ENCODE results near the gene PAX1. TPM values are rescaled to one million over a fixed set of nuclear protein-coding genes. Genes with fewer than 3 reads are reported as not detected.
A peak's percentile ranks its signal among the peaks of the same experiment; 100 is the strongest.

Gene PAX1
- total and polyA plus RNA-seq, 2 experiments from 2014 or later = 0.14 TPM; not detected in 1

DNA sequence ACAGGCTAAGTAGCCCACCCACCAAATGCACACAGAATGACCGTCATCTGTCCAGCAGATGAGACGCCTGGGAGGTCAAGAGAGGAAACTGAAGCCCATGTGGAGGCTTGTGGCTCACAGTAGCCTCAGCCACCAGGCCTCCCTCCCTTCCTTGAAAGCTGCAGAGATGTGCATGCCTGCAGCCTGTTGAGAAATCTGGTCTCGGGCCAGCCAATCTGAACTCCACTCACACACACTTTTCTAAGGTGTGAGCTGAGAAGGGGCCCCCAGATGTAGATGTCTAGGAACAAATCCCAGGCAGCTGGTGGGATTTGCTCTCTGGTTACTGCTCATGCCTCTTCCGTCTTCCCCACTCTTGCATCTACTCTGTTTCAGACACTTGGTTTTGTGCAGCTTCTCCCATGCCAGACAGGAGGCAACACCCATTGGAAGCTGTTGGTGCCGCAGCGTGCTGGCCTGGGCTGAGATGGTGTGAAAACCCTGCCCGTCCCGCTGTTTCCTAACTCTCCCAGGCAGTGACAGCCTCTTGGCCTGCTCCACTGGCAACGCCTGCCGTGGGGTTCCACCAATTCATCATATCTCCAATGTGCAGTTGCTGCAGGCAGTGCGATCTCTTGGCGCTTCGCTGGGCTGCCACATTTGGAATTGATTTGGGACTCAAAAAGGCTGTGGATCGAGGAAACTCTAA is 24.1 kb upstream of the PAX1 start:
- peaks cover 2% of the 10 kb centered on the region for H3K27me3 Mint-ChIP-seq (ENCODE audit: insufficient read depth, low read depth, poor library complexity)
- Histone ChIP-seq H3K4me3 (no peak overlapping the region), H3F3A (replicated peaks; ENCODE audit: low read depth) (no peaks in the 10 kb centered on the region), H3K27ac (ENCODE audit: low read depth) (no peak overlapping the region), H3K4me2 (no peak overlapping the region), H3K4me1 (ENCODE audit: insufficient read depth) (no peaks in the 10 kb centered on the region), H4K20me1 (replicated peaks; ENCODE audit: insufficient read depth) (no peaks in the 10 kb centered on the region), H3K27me3 (ENCODE audit: insufficient read depth) (no peaks in the 10 kb centered on the region), H3K9me2 (ENCODE audit: insufficient read depth) (no peaks in the 10 kb centered on the region), H3K79me2 (replicated peaks; ENCODE audit: insufficient read depth) (no peaks in the 10 kb centered on the region), H2AFZ (peak overlapping the region; percentile 52; the same call in 1 of the 2 replicates), H3K36me3 (ENCODE audit: insufficient read depth) (no peaks in the 10 kb centered on the region)
- H3K4me1 Mint-ChIP-seq = no peaks in the 10 kb centered on the region
- DNase-seq (ENCODE audit: low spot score) = no peak
- H3K27ac Mint-ChIP-seq = no peak overlapping the region
- ATAC-seq = no peak
- no peaks in the 10 kb centered on the region for H3K9me3 Mint-ChIP-seq
- H3K4me3 Mint-ChIP-seq = no peak overlapping the region
- no peaks in the 10 kb centered on the region for H3K36me3 Mint-ChIP-seq (ENCODE audit: low read depth)
- no peak for TF ChIP-seq EZH2 (IDR thresholded peaks at IDR 0.05; ENCODE audit: low read depth, unreplicated experiment)
- no peak for TF ChIP-seq STAT1 (IDR thresholded peaks at IDR 0.05; ENCODE audit: unreplicated experiment)
- no peak for TF ChIP-seq NANOG (IDR thresholded peaks at IDR 0.05; ENCODE audit: borderline replicate concordance)
- TF ChIP-seq JUNB (IDR thresholded peaks at IDR 0.05; ENCODE audit: unreplicated experiment) = no peak
- TF ChIP-seq, protein P1, sequence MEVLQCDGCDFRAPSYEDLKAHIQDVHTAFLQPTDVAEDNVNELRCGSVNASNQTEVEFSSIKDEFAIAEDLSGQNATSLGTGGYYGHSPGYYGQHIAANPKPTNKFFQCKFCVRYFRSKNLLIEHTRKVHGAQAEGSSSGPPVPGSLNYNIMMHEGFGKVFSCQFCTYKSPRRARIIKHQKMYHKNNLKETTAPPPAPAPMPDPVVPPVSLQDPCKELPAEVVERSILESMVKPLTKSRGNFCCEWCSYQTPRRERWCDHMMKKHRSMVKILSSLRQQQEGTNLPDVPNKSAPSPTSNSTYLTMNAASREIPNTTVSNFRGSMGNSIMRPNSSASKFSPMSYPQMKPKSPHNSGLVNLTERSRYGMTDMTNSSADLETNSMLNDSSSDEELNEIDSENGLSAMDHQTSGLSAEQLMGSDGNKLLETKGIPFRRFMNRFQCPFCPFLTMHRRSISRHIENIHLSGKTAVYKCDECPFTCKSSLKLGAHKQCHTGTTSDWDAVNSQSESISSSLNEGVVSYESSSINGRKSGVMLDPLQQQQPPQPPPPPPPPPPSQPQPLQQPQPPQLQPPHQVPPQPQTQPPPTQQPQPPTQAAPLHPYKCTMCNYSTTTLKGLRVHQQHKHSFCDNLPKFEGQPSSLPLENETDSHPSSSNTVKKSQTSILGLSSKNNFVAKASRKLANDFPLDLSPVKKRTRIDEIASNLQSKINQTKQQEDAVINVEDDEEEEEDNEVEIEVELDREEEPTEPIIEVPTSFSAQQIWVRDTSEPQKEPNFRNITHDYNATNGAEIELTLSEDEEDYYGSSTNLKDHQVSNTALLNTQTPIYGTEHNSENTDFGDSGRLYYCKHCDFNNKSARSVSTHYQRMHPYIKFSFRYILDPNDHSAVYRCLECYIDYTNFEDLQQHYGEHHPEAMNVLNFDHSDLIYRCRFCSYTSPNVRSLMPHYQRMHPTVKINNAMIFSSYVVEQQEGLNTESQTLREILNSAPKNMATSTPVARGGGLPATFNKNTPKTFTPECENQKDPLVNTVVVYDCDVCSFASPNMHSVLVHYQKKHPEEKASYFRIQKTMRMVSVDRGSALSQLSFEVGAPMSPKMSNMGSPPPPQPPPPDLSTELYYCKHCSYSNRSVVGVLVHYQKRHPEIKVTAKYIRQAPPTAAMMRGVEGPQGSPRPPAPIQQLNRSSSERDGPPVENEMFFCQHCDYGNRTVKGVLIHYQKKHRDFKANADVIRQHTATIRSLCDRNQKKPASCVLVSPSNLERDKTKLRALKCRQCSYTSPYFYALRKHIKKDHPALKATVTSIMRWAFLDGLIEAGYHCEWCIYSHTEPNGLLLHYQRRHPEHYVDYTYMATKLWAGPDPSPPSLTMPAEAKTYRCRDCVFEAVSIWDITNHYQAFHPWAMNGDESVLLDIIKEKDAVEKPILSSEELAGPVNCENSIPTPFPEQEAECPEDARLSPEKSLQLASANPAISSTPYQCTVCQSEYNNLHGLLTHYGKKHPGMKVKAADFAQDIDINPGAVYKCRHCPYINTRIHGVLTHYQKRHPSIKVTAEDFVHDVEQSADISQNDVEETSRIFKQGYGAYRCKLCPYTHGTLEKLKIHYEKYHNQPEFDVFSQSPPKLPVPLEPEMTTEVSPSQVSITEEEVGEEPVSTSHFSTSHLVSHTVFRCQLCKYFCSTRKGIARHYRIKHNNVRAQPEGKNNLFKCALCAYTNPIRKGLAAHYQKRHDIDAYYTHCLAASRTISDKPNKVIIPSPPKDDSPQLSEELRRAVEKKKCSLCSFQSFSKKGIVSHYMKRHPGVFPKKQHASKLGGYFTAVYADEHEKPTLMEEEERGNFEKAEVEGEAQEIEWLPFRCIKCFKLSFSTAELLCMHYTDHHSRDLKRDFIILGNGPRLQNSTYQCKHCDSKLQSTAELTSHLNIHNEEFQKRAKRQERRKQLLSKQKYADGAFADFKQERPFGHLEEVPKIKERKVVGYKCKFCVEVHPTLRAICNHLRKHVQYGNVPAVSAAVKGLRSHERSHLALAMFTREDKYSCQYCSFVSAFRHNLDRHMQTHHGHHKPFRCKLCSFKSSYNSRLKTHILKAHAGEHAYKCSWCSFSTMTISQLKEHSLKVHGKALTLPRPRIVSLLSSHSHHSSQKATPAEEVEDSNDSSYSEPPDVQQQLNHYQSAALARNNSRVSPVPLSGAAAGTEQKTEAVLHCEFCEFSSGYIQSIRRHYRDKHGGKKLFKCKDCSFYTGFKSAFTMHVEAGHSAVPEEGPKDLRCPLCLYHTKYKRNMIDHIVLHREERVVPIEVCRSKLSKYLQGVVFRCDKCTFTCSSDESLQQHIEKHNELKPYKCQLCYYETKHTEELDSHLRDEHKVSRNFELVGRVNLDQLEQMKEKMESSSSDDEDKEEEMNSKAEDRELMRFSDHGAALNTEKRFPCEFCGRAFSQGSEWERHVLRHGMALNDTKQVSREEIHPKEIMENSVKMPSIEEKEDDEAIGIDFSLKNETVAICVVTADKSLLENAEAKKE (CRISPR knock-in tag; IDR thresholded peaks at IDR 0.05) = no peak
- no peak for TF ChIP-seq REST (IDR thresholded peaks at IDR 0.05; ENCODE audit: unreplicated experiment)
- no peak for TF ChIP-seq ETS1 (IDR thresholded peaks at IDR 0.05)
- no peak for TF ChIP-seq ZNF331 (CRISPR knock-in tag; IDR thresholded peaks at IDR 0.05; ENCODE audit: low read depth)
- no peak for TF ChIP-seq EZH2phosphoT487 (IDR thresholded peaks at IDR 0.05; ENCODE audit: unreplicated experiment)
- TF ChIP-seq POLR2AphosphoS5 (IDR thresholded peaks at IDR 0.05; ENCODE audit: low read depth) = no peak
- no peak for TF ChIP-seq CTCF (conservative IDR thresholded peaks at IDR 0.05; ENCODE audit: low read depth in 2 of 2)
- no peak for TF ChIP-seq ZNF114 (CRISPR knock-in tag; IDR thresholded peaks at IDR 0.05)
- TF ChIP-seq CREB1 (CRISPR knock-in tag; IDR thresholded peaks at IDR 0.05; ENCODE audit: low read depth) = no peak

Data from GM23338 (cell line).